GM03348 (cell line): ENCODE data around the gene MADD.

Experiments used
- DNase-seq: peaks from one replicate; pipeline ENCODE4 v3.0.0; 2012; ENCODE audit warnings: low spot score

The MADD gene

DNA sequence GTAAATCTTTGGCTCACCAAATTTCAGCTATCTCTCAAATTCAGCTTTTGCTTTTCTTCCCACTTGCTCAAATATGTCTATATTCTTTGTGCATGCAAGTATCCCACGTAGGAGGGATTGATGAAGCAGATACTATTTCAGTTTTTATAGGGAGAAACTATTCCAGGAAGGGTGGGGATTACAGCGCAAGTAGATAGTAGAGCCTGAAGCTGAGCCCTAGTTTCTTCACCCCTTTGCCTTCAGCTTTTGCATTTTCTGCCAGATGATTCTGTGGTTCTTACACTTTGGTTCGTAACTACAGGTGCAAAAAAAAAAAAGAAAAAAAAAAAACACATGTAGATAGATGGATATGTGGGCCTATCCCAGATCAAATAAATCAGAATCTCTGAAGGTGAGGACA is 18.2 kb upstream of the MADD start:
- DNase-seq: no peak

DNA sequence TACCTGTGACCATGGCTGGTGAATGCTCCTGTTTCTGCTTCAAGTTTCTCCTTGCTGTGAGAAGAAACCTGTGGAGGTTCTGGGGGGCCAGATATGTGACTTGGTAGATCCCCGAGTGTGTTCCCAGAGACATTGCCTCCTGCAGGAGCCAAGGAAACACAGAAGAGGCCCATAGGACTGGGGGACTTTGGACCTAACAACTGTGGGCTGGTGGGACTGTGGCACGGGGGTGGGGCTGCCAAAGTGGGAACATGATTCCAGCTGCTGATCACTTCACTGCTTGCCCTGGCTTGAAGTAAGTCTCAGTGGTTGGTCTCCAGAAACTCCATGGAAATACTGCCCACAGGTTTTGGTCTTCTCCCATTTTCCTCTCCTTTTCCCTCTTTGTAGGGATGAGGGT is 16.3 kb upstream of the MADD start:
- DNase-seq: no peak

DNA sequence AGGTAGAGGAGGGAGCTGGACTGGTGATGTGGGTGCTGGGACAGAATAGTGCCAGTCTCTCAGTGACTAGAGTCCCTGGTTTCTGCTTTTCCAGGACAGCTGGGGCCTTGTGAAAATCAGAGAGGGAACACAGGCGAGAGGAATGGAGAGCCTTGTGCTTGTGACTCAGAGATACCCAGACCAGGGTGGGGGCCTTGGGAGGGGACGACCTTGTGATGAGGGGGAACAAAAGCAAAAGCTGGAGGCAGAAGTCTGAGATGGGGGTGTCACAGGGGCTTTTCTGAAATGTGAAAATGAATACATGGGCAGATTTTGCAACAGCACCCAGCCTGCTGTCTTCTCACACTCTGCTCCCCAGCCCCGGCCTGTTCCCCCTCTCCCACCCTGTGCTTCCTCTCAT is 15.5 kb upstream of the MADD start:
- no peak for DNase-seq

DNA sequence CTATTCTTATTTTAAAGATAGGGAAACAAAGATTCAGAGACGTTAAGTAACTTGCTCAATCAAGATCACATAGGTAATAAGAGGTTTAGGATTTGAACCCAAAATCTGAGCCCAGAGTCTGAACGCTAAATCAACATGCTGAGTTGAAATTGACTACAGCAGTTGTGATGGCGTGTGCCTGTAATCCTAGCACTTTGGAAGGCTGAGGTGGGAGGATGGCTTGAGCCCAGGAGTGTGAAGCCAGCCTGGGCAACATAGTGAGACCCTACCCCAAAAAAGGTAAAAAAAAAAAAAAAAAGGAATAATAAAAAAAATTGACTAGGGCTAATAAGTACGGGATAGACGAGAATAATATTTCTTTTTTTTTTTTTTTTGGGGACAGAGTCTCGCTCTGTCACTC is 13.6 kb upstream of the MADD start:
- no peak for DNase-seq

DNA sequence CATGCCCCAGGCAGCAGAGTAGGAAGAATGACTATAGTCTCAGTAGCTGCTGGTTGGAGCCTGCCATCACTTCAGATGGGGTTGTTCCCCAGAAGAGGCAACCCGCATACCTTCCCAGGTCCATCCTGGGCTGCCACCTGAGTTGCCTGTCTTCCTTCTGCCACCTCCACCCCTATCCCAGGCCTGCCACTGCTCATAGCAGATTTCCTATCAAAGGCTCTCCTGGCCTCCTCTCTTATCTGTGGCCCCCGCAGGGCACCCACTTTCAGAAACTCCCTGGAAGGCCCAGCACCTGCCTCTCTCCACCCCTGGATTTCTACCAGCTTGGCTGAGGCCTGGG is 12.8 kb upstream of the MADD start:
- DNase-seq: no peak

DNA sequence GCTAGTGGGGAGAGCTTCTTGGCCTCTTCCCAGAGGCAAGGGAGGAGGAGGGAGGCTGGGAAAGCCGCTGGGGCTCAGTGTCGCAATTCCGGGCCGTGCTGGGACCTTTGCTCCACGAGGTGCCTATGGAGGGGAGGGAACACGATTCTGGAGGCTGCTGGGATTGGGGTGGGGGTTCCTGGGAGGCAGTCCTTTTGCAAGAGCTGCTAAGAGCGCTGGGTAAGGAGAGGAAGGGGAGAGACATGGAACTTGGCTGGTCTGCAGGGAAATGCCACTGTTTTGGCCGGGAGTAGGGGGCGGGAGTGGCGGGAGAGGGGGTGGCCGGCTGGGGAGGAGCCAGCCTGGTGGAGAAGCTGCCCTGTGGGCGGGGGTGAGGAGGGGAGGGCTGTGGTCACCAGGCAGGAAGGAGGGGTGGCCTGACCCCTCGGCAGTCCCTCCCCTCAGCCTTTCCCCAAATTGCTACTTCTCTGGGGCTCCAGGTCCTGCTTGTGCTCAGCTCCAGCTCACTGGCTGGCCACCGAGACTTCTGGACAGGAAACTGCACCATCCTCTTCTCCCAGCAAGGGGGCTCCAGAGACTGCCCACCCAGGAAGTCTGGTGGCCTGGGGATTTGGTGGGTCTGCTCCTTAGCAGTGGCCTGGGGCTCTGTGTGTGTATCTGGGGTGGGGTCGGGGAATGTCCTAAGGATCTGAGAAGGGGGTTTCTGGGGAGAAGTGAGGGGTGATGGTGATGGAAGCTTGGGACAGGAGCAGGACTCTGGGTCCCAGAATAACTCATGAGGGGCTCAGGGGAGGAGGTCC is 12.2 kb upstream of the MADD start, which contains the start of gene NR1H3:
NR1H3 (plus strand) TSS at position 480 of the 800 bp plus-strand sequence. CDS start 1,221 bp downstream, outside the sequence.
- DNase-seq: peak; percentile 81

DNA sequence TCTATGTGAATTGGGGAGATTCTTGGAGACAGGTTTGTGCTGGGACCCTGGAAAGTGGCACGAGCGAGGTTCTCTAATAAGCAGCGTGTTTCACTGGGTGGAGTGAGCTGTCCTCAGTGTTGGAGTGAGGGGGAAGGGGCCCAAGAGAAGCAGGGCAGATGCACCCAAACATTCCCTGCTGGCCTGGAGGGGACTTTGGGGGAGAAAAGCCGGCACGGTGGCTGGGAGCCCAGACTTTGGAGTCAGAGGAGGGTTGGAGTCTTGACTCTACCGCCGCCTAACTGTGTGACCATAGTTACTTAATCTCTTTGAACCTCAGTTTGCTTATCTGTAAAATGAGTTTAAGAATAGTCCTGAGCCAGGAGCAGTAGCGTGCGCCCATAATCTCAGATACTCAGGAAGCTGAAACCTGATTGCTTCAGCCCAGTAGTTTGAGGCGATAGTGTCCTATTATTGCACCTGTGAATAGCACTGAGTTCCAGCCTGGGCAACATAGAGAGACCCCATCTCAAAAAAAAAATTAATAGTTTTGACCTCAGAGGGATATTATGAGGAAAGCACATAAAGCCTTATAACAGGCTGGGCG is 11.5 kb upstream of the MADD start:
- DNase-seq: no peak

DNA sequence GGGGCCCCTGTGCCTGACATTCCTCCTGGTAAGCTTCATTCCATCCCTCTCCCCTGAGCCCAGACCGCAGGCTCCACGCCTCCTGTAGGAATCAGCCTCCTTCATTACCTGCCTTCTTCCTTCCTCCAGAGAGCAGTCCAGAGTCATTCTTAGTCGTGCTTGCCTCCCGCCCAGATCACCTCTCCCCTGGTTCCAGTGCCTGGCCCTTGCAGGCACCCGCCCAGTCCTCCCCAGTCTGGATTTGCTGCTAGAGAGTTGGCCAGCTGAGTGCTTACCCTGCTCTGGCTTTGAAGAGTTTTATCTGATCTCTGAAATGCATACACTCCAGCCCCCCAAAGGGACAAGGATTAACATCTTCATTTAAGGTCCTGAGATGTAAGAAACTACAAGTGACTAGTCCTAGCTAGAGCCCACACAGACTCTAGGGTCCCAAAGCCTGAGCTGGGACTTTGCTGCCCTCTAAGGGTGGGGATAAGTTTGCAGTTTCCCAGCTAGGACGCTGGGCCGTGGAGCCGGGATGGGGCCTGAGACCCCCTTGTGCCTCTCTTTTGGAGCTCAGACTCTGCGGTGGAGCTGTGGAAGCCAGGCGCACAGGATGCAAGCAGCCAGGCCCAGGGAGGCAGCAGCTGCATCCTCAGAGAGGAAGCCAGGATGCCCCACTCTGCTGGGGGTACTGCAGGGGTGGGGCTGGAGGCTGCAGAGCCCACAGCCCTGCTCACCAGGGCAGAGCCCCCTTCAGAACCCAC is 10.5 kb upstream of the MADD start:
- DNase-seq: peak; percentile 63

DNA sequence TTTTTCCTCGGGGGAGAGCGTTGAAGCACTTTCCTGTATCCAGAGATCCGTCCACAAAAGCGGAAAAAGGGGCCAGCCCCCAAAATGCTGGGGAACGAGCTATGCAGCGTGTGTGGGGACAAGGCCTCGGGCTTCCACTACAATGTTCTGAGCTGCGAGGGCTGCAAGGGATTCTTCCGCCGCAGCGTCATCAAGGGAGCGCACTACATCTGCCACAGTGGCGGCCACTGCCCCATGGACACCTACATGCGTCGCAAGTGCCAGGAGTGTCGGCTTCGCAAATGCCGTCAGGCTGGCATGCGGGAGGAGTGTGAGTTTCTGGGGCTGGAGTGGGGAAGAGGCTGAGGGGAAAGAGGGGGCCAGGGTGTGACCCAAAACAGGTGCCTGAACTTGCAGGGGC is 9.6 kb upstream of the MADD start:
- DNase-seq: no peak

DNA sequence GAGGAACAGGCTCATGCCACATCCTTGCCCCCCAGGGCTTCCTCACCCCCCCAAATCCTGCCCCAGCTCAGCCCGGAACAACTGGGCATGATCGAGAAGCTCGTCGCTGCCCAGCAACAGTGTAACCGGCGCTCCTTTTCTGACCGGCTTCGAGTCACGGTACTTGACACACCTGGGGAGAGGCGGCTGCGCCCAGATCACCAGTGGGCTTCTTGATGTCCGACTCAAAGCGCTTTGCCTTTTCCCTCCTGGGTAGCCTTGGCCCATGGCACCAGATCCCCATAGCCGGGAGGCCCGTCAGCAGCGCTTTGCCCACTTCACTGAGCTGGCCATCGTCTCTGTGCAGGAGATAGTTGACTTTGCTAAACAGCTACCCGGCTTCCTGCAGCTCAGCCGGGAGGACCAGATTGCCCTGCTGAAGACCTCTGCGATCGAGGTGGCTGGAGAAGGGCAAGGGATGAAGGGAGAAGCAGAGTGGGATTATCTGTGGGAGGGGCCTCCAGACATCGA is 8.6 kb upstream of the MADD start:
- DNase-seq: no peak

DNA sequence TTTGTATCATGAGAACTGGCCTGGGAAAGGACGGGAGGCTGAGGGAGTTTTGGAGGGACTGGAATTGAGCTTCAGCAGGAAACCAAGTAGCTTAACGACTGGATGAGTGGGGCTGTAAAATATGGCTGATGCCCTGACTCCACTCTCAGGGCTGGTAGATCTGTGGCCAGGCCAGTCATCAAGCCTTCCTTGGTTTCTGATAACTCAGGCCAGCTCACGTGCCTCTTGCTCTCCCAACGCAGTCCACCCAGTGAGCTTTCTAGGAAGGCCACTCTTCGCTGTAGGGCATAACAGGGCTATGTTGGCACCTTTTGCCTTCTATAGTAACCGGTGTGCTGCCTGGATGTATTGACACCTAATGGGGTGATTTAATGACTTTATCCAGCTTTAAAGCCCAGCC is 5.8 kb upstream of the MADD start:
- no peak for DNase-seq

DNA sequence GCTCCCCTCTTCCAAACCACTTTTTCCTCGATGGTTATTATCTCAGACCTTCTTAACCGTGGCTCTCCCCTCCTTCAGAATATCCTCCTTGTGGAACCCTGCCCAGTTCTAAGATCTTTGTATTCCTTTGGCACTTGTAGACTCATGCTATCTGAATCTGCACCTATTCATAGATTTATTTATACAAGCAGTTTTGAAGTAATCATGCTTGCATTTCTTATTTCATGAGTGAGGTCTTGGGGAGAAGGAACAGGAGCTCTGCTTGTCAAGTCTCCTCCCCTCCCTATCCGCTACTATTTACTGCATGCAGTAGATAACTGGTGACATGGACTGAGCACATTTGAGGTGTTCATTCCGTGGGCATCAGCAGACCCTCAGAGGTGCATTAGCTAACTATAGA is 5.4 kb upstream of the MADD start:
- no peak for DNase-seq

DNA sequence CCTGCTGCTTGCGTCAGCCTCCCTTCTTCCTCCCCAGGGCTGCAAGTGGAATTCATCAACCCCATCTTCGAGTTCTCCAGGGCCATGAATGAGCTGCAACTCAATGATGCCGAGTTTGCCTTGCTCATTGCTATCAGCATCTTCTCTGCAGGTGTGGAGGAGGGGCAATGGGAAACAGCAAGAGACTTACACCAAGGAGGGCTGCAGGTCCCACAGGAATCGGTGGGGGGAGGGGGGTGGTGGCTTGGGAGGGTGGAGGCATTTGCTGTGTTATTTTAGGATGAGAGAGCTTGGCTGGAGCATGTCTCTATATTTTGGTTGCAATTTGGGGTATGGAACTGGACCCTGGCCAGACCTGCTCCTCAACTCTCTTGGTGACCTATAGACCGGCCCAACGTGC is 2.1 kb upstream of the MADD start:
- DNase-seq: no peak

DNA sequence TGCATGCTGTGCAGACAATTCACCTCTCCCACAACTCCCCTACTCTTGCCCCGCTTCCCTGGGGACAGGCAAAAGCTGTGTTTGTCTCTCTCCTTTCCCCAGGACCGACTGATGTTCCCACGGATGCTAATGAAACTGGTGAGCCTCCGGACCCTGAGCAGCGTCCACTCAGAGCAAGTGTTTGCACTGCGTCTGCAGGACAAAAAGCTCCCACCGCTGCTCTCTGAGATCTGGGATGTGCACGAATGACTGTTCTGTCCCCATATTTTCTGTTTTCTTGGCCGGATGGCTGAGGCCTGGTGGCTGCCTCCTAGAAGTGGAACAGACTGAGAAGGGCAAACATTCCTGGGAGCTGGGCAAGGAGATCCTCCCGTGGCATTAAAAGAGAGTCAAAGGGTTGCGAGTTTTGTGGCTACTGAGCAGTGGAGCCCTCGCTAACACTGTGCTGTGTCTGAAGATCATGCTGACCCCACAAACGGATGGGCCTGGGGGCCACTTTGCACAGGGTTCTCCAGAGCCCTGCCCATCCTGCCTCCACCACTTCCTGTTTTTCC is 1.4 kb upstream of the MADD start:
- no peak for DNase-seq

DNA sequence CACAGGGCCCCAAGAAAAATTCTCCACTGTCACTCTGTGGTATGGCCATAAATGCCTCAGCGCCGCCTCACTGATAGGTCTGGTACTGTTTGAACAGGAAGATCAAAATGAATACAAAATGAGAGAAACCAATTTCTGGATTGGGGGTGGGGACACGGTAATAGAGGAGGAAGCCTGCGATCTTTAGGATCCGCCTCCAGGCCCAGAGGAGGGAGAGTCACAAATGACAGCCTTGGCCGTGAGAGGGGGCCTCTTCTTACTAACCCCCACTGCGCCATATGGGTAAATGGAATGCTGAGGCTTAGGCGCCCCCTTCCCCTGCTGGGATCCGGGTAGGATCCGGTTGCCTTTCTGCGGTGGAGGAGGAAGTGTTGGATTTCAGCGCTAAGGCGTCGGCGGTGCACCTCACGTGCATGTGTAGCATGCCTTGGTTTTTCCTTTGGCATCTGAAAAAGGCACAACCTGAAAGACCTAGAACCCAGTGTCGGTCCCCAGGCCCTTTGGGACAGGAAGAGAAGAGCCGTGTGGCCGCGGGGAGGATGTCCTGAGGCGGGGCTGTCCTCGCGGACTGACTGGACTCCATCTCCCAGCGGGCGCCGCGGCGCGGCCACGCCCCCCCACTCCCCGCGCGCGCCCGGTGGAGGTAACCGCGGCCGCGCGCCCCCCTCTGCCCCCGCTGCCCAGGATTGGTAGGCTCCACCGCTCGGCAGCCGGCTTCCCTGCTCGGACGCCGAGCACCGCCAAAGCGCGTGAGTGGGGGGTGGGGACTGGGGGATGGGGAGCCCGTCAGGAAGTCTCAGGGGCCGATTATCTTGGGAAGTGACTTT is 718 bp upstream of the MADD start:
- peak; percentile 97 for DNase-seq

DNA sequence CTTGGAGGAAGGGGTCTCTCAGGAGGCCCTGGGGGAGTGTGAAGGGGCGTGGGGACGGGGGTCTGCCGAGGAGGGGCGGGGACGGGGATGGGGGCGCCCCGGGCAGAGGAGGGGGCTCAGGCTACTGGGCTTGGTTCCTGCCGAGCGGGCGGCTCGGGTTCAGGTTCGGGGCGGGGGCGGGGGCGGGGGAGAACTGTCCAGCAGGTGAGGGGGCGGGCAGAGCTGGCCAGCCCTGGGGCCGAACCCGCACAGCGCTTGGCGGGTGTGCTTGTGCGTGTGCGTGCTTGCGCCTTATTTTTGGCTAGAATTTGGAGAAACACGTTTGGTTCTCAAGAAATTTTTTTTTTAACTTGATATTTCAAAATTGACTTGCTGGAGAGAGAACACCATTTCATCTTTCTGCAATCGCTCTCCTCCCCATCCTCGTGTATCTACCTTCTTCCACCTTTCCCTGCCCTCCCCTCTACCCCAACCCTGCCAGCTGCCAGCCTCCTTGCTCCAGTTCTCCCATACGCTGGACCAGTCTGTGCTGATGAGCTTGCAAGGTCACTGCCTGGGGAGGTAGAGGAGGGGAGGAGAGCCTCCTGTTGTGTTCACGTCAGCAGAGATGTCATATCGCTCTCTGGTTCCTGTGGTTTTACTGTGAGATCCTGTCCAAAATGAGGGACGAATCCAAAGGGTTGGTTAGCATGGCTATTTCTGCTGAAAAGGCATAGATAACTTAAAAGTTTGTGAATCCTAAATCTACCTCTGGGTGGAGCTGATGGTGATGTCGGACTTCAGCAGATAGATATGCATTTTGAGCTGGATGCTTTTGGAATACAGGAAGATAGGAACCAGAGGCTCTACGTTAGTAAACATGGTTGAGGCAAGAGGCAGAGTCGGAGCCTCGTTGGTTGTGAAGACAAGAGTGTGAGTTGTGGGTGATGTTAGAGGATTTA is 668 bp downstream of the MADD start:
- DNase-seq: peak; percentile 46

DNA sequence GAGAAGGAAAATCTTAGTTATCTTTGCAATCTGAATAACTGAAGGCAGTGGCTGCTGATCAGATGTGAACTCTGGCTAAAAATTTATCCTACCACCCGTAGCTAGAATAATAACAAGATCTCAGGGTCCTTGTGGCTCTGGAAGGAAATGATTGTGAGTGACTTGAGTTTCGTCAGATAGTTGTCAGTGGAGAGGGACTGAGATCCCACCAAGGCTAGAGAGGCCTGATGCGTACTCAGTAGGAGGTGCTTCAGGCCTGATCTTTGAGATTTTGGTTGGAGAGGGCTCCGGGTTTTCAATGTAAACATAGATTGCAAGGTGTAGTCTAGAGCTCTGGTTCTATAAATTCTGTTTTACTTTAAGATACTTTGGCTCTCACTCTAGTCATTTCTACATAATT is 1.4 kb downstream of the MADD start:
- no peak for DNase-seq

DNA sequence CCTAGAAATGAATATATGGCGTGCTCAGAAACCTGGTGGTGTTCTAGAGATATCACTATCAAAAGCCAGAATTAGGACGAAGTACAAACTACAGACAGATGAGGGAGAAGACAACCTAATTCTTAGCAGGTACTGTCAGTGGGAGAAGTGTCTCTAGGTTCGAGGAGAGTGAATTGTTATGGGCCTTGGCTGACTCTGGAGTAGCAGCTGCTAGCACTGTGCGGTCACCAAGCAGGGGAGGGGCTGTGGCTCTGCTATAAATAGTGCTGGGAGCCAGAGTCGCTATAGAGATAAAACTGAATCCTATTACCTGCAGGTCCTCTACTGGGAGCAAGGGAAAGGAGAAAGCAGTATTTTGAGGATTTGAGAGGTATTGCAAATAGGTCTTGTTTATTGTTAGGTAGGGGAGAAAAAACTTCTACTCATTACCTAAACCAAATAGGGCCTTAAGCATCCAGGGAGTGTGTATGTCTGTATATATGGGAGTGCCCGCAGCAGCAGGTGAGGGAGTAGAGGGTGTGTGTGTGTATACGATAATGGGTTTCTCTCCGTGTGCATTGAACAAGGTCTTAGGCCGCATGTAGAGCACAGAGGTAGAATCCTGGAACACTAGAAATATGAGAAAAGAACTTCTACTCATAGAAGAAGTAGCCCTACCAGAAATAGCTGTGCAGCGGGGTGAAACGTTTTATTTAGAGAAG is 2.2 kb downstream of the MADD start:
- DNase-seq: no peak

DNA sequence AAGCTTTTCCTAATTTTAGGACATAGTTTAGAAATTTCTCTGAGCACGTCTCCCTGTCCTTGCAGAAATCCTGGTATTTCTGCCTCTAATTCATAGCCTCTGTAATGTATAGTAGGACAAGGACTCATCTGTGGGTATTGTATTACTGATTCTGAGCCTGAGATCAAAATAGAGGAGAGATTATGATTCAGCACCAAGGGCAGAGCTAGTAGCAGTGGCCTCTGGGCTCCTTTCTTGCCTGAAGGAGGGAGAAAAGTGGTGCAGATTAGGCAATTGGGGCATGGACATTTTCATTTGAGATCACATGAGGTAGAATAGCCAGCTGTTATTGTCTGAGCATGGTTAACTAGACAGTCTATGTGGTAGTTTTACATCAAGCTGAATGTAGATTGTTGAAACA is 2.8 kb downstream of the MADD start:
- peak; percentile 44 for DNase-seq
